ENCODE results near the gene APAF1. TPM values are rescaled to one million over a fixed set of nuclear protein-coding genes. Genes with fewer than 3 reads are reported as not detected.

APAF1 gene
- total and polyA plus RNA-seq, 5 donors from 2014 or later: 4.9 to 28.5 (median 7.3) TPM

DNA sequence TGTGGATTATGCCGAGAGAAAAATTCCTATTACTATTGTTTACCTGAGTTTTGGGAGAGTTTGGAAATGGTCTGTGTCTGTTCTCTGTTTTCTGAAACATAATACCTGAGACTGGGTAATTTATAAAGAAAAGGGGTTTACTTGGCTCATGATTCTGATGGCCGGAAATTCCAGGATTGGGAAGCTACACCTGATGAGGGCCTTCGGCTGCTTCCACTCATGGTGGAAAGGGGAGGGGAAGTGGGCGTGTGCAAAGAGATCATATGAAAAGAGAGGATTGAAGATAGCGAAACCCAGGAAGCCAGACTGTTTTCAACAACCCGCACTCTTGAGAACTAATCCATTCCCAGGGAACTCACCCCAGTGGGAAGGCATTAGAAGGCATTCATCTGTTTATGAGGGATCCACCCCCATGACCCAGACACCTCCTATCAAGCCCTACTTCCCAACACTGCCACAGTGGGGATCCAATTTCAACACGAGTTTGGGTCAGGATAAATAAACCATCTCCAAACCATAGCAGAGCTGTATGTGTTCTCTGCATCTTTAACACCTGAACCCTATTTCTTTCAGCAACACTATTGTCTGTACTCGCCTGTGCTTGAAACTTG is 51.1 kb downstream of the APAF1 start:
- H3K36me3 Mint-ChIP-seq: peaks cover 62% of the 10 kb centered on the region
- H3K4me3 Mint-ChIP-seq: no peak overlapping the region
- H3K4me1 Mint-ChIP-seq: peaks cover 30 to 42% (median 32%) of the 10 kb centered on the region in 4 donors
- no peaks in the 10 kb centered on the region for H3K27me3 Mint-ChIP-seq
- no peaks in the 10 kb centered on the region for H3K27me3 ChIP-seq (ENCODE audit: control insufficient read depth, insufficient read depth, low read length)
- H3K9me3 ChIP-seq (ENCODE audit: control insufficient read depth in 2 of 2, low read length in 2 of 2): no peaks in the 10 kb centered on the region
- peak overlapping the region in 1 of 3 donors; percentile 50 for H3K27ac Mint-ChIP-seq
- DNase-seq (no peak), ATAC-seq (ENCODE audit: low read depth in 2 of 2) (no peak)
- peaks cover 0 to 1% (median 0%) of the 10 kb centered on the region in 7 donors for H3K9me3 Mint-ChIP-seq
- H3K27ac ChIP-seq (ENCODE audit: insufficient read depth, low read length, poor library complexity, severe bottlenecking): no peak overlapping the region
- H3K4me1 ChIP-seq (ENCODE audit: control insufficient read depth, insufficient read depth, low read length, poor library complexity, severe bottlenecking): no peaks in the 10 kb centered on the region
- no peak overlapping the region for H3K4me3 ChIP-seq (ENCODE audit: low read depth, low read length)
- peaks cover 20% of the 10 kb centered on the region for H3K36me3 ChIP-seq (ENCODE audit: control insufficient read depth, insufficient read depth, low read length)

DNA sequence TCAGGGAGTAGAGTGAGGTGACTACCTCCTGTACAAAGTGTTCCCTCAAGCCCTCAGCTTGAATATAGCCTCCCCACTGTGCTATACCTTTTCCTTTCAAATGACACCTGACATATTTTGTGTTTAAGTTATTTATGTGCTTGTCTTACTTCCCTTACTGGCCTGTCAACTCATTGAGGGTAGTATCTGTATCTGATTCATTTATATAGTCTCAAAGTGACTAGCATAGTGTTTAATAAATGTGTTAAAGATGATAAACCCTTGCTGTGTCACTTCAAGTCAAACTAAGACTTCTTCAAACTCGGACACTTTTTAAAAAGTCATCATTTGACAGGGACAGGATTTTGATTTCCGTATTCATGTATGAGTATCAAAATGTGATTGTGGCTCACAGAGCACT is 52.1 kb downstream of the APAF1 start:
- Histone ChIP-seq H3K27ac (ENCODE audit: insufficient read depth, low read length, poor library complexity, severe bottlenecking) (no peak overlapping the region), H3K9me3 (ENCODE audit: control insufficient read depth in 2 of 2, low read length in 2 of 2) (no peaks in the 10 kb centered on the region), H3K4me3 (ENCODE audit: low read depth, low read length) (no peak overlapping the region), H3K27me3 (ENCODE audit: control insufficient read depth, insufficient read depth, low read length) (no peaks in the 10 kb centered on the region), H3K4me1 (ENCODE audit: control insufficient read depth, insufficient read depth, low read length, poor library complexity, severe bottlenecking) (no peaks in the 10 kb centered on the region), H3K36me3 (ENCODE audit: control insufficient read depth, insufficient read depth, low read length) (peaks cover 23% of the 10 kb centered on the region)
- no peak for ATAC-seq (ENCODE audit: low read depth in 2 of 2)
- peaks cover 62% of the 10 kb centered on the region for H3K36me3 Mint-ChIP-seq
- no peak overlapping the region for H3K4me3 Mint-ChIP-seq
- H3K9me3 Mint-ChIP-seq: peaks cover 0 to 1% (median 0%) of the 10 kb centered on the region in 7 donors
- peak overlapping the region in 2 of 3 donors; percentile 65 to 70 for H3K27ac Mint-ChIP-seq
- DNase-seq: no peak
- no peaks in the 10 kb centered on the region for H3K27me3 Mint-ChIP-seq
- peaks cover 23 to 34% (median 25%) of the 10 kb centered on the region in 4 donors for H3K4me1 Mint-ChIP-seq

DNA sequence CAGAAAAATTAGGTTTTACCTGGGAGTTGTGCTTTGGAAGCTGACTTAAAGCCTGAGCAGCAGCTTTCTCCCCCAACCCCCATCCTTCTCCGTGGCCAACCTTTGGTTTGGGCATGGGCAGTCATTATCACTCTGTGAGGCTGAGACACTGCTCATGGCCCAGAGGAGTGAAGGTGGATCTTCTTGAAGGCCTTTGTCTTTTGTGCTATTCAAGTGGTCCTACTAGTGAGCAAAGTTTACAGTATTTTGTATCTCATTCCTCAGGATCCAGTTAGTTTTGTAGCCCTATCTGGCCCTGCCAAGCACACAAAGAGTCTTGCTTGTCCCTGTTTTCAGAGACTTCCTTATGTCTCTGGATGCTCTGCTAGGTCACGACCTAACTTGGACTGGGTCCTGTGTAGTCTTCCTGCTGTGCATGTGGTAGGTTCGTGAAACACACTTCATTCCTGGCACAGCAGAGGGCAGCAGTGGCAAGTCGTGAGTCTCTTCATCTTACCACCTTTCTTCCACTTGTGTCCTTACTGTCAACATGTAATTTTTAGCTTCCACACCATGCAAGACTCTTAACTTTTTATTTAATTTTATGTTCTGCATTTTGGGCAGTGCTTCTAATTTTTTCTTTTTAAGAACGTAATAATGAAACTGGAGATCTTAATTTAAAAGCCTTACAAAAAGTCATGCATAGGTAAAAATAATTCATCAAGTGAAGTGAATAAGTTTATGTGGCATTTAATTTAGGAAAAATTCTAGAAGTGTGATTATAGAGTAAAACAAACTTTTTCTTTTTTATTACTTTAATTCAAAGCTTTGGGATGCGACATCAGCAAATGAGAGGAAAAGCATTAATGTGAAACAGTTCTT is 53.7 kb downstream of the APAF1 start:
- Mint-ChIP-seq H3K27ac (peak overlapping the region in 2 of 3 donors; percentile 70 to 86), H3K4me3 (no peak overlapping the region), H3K36me3 (peaks cover 61% of the 10 kb centered on the region), H3K4me1 (peaks cover 19 to 27% (median 23%) of the 10 kb centered on the region in 4 donors), H3K27me3 (no peaks in the 10 kb centered on the region), H3K9me3 (peaks cover 0 to 1% (median 0%) of the 10 kb centered on the region in 7 donors)
- Histone ChIP-seq H3K4me3 (ENCODE audit: low read depth, low read length) (no peak overlapping the region), H3K36me3 (ENCODE audit: control insufficient read depth, insufficient read depth, low read length) (peaks cover 24% of the 10 kb centered on the region), H3K27me3 (ENCODE audit: control insufficient read depth, insufficient read depth, low read length) (no peaks in the 10 kb centered on the region), H3K4me1 (ENCODE audit: control insufficient read depth, insufficient read depth, low read length, poor library complexity, severe bottlenecking) (no peaks in the 10 kb centered on the region), H3K27ac (ENCODE audit: insufficient read depth, low read length, poor library complexity, severe bottlenecking) (no peak overlapping the region), H3K9me3 (ENCODE audit: control insufficient read depth in 2 of 2, low read length in 2 of 2) (no peaks in the 10 kb centered on the region)
- peak; percentile 85 to 86 for ATAC-seq (ENCODE audit: low read depth in 2 of 2)
- DNase-seq: peak in 2 of 3 donors; percentile 50 to 78

DNA sequence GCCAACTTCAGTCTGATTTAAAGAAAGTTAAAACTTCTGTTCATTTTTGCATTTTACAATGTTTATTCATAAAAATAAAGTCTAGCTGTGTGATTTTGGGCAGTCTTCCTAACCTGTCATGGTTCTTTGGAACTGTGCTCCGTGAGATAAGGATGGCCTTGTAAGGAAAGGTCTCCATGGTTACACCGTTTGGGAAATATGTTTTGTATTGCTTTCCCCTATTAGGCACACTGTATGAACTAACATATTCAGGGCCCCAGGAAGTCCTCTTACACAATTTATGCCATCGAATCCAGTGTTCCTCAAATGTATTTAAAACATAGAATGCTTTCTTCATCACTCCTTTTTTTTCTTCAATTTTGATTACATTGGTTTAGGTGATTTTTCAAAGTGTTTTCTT is 54.5 kb downstream of the APAF1 start:
- no peaks in the 10 kb centered on the region for H3K9me3 ChIP-seq (ENCODE audit: control insufficient read depth in 2 of 2, low read length in 2 of 2)
- no peak overlapping the region for H3K4me3 ChIP-seq (ENCODE audit: low read depth, low read length)
- H3K27me3 ChIP-seq (ENCODE audit: control insufficient read depth, insufficient read depth, low read length): no peaks in the 10 kb centered on the region
- H3K27me3 Mint-ChIP-seq: no peaks in the 10 kb centered on the region
- DNase-seq (no peak), ATAC-seq (ENCODE audit: low read depth in 2 of 2) (no peak)
- H3K4me1 Mint-ChIP-seq: peaks cover 12 to 21% (median 19%) of the 10 kb centered on the region in 4 donors
- peaks cover 27% of the 10 kb centered on the region for H3K36me3 ChIP-seq (ENCODE audit: control insufficient read depth, insufficient read depth, low read length)
- H3K4me1 ChIP-seq (ENCODE audit: control insufficient read depth, insufficient read depth, low read length, poor library complexity, severe bottlenecking): no peaks in the 10 kb centered on the region
- H3K9me3 Mint-ChIP-seq: no peaks in the 10 kb centered on the region
- peak overlapping the region in 1 of 3 donors; percentile 21 for H3K27ac Mint-ChIP-seq
- H3K27ac ChIP-seq (ENCODE audit: insufficient read depth, low read length, poor library complexity, severe bottlenecking): no peak overlapping the region
- peaks cover 55% of the 10 kb centered on the region for H3K36me3 Mint-ChIP-seq
- no peak overlapping the region for H3K4me3 Mint-ChIP-seq

DNA sequence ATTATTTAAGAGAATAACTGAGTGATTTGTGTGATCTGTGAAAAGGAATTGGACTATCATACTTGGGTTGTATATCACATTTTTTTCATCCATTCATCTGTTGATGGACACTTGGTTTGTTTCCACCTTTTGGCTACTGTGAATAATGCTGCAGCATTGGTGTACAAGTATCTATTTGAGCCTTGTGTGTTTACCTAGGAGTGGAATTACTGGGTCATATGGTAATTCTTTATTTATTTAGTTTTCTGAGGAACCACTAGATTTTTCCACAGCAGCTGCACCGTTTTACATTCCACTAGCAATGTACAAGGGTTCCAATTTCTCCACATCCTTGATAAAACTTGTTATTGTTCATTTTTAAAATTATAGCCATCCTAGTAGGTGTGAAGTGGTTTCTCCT is 56.1 kb downstream of the APAF1 start:
- peaks cover 11 to 19% (median 18%) of the 10 kb centered on the region in 4 donors for H3K4me1 Mint-ChIP-seq
- H3K27me3 Mint-ChIP-seq: no peaks in the 10 kb centered on the region
- Histone ChIP-seq H3K4me1 (ENCODE audit: control insufficient read depth, insufficient read depth, low read length, poor library complexity, severe bottlenecking) (no peaks in the 10 kb centered on the region), H3K27ac (ENCODE audit: insufficient read depth, low read length, poor library complexity, severe bottlenecking) (no peak overlapping the region), H3K9me3 (ENCODE audit: control insufficient read depth in 2 of 2, low read length in 2 of 2) (no peaks in the 10 kb centered on the region), H3K4me3 (ENCODE audit: low read depth, low read length) (no peak overlapping the region), H3K27me3 (ENCODE audit: control insufficient read depth, insufficient read depth, low read length) (no peaks in the 10 kb centered on the region), H3K36me3 (ENCODE audit: control insufficient read depth, insufficient read depth, low read length) (peaks cover 25% of the 10 kb centered on the region)
- ATAC-seq (ENCODE audit: low read depth in 2 of 2): no peak
- peaks cover 56% of the 10 kb centered on the region for H3K36me3 Mint-ChIP-seq
- no peaks in the 10 kb centered on the region for H3K9me3 Mint-ChIP-seq
- no peak overlapping the region for H3K4me3 Mint-ChIP-seq
- no peak overlapping the region for H3K27ac Mint-ChIP-seq
- no peak for DNase-seq

DNA sequence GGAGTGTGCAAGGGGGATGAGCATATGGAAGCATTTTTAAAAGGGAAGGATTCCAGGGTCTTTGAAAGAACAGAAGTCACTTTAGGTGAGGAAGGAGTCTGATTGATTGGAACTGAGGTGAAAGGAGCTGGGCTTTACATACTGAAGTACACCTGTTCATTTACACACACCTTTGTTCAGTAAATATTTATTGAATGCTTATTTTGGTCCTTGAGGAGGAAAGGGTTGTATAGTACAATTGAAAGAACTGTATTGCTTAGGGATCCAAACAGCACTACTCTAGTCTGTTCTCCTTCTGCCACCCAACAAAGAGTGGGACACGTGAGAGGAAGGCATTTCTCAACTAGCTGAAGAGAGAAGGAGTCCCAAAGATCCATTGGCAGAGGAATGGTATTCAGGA is 63.9 kb downstream of the APAF1 start:
- Mint-ChIP-seq H3K9me3 (no peaks in the 10 kb centered on the region), H3K27me3 (no peaks in the 10 kb centered on the region), H3K36me3 (peaks cover 45% of the 10 kb centered on the region), H3K27ac (no peak overlapping the region), H3K4me1 (peaks cover 0 to 9% (median 0%) of the 10 kb centered on the region in 4 donors), H3K4me3 (no peak overlapping the region)
- no peak for DNase-seq
- Histone ChIP-seq H3K36me3 (ENCODE audit: control insufficient read depth, insufficient read depth, low read length) (peaks cover 69% of the 10 kb centered on the region), H3K27me3 (ENCODE audit: control insufficient read depth, insufficient read depth, low read length) (no peaks in the 10 kb centered on the region), H3K9me3 (ENCODE audit: control insufficient read depth in 2 of 2, low read length in 2 of 2) (no peaks in the 10 kb centered on the region), H3K4me3 (ENCODE audit: low read depth, low read length) (no peak overlapping the region), H3K27ac (ENCODE audit: insufficient read depth, low read length, poor library complexity, severe bottlenecking) (no peak overlapping the region), H3K4me1 (ENCODE audit: control insufficient read depth, insufficient read depth, low read length, poor library complexity, severe bottlenecking) (no peaks in the 10 kb centered on the region)
- ATAC-seq (ENCODE audit: low read depth in 2 of 2): no peak

DNA sequence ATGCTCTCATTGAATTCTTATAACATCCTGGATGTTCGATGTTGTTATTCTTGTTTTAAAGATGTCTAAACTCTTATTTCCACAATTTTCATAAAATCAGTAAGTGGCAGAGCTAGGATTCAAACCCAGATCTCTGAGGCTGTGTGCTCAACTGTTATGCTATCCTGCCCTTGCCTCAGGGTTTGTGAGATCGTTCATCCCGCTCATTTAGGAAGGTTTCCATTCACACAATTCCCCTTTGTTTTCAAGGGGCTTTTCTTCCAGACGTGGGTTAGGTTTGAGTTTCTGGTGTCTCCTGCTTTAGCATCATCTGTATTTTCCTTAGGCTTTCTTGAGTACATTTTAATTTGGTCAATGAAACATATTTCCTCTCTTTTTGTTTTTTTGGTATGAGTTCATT is 69.3 kb downstream of the APAF1 start:
- Mint-ChIP-seq H3K36me3 (peaks cover 43% of the 10 kb centered on the region), H3K4me1 (peaks cover 0 to 6% (median 0%) of the 10 kb centered on the region in 4 donors), H3K27ac (no peak overlapping the region), H3K9me3 (no peaks in the 10 kb centered on the region), H3K27me3 (no peaks in the 10 kb centered on the region), H3K4me3 (no peak overlapping the region)
- Histone ChIP-seq H3K27ac (ENCODE audit: insufficient read depth, low read length, poor library complexity, severe bottlenecking) (no peak overlapping the region), H3K36me3 (ENCODE audit: control insufficient read depth, insufficient read depth, low read length) (peaks cover 54% of the 10 kb centered on the region), H3K27me3 (ENCODE audit: control insufficient read depth, insufficient read depth, low read length) (no peaks in the 10 kb centered on the region), H3K9me3 (ENCODE audit: control insufficient read depth in 2 of 2, low read length in 2 of 2) (no peaks in the 10 kb centered on the region), H3K4me3 (ENCODE audit: low read depth, low read length) (no peak overlapping the region), H3K4me1 (ENCODE audit: control insufficient read depth, insufficient read depth, low read length, poor library complexity, severe bottlenecking) (no peaks in the 10 kb centered on the region)
- DNase-seq: no peak
- no peak for ATAC-seq (ENCODE audit: low read depth in 2 of 2)
